Activated CD8-positive, alpha-beta memory T cell treated with anti-CD3 and anti-CD28 coated beads for 4 hours (primary cell): ENCODE measurements around the gene PRDM16.

Experiments used
- DNase-seq, 2 donors: peaks; one replicate each; pipeline ENCODE4 v3.0.0-alpha.2; 2020; ENCODE audit warnings: low read depth in 2 of 2

PRDM16 gene

DNA sequence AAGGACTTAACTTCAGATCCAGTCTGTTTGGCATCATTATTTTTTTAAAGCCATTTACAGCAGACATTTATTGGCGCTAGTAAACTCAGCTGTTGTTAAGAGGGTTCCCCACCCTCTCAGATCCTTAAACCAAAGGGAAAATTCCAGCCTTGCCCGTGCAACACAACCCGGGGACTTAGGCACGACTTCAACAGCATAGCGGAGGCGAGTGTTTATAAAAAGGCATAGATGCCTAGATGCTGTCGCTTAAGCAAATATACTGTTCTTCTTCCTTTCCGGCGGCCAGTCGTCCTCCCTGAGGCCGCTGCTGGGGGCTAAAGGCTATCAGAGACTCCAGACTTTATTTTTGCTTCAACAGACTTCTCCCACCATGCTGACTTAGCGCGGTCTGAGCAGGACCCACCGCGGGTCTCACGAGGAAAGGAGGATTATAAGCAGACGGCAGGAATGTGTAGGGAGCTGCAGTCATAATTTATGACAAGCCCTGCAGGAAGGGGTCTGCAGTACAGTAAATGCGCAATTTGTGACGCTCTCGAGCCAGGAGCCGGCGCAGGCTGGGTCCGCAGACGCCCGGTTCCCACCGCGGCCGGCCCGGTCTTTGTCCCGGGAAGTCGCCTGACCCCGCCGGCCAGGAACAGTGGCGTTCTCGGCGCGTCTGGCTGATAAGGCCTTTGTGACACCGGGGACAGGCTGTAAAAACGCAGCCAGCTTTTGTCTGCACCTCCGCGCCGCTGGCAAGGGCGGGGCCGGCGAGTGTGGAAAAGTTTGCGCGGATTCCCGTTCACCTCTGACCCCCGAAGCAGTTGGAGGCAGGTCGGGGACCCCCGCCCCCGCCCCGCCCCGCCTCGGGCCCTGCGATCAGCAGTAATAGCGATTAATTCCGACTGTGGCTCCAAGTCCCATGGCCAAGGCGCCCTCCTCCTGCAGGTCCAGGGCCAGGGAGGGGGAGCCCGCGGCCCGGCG is 324.3 kb downstream of the PRDM16 start:
- no peak for DNase-seq

DNA sequence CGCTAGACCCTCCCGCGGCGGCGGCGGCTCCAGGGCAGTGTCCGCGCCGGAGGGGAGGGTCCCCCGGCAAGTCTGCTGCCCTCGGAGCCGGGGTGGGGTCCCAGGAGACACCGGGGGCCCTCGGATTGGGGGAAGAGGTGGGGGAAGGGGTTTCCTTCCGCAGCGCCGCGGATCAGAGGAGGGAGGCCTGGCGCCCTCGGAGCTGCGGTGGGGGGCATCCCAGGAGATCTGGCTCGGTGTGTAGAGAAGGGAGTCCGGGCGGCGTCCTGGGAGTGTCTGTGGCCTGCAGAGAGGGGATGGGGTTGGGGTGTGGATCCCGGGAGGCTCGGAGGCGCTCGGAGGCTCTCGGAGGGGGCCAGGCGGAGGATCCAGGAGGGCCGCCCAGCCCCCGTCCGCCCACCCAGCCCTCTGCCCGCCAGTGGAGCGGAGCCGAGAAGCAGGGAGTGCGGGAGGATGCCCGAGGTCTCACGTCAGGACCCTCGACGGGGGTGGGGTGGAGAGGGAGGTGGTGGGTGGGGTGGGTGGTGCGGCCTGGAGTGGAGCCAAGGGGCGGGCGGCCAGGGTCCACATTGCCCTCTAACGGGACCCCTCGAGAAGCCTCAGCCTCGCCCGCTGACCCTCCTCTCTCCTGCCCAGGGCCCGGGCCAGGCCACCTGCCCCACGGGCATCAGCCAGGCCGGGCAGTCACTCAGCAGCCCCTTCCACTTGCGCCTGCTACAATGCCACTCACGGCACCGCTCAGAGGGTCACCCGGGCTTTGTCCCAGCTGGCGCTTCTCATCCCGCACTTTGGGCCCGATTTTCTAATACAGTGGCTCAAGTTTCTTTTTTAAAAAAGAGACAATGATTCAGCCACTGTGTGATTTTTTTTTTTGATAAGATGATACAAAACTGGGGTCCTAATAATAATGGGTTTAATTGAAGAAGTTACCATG is 325.3 kb downstream of the PRDM16 start:
- DNase-seq, result no peak

DNA sequence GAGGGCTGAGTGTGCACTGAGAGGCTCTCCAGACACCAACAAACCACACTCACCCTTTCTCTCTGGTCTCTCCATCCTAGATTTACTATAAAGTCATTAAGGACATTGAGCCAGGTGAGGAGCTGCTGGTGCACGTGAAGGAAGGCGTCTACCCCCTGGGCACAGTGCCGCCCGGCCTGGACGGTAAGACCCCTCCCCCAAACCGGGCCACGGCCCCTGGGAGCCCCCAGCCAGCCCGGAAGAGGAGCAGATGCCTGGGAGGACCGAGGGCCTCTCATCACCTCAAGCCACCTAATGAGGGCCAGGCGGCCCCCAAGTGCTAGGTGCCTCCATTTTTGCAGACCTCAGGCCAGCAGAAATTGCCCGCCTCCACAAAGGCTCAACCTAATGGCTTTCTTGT is 327.4 kb downstream of the PRDM16 start:
- no peak for DNase-seq

DNA sequence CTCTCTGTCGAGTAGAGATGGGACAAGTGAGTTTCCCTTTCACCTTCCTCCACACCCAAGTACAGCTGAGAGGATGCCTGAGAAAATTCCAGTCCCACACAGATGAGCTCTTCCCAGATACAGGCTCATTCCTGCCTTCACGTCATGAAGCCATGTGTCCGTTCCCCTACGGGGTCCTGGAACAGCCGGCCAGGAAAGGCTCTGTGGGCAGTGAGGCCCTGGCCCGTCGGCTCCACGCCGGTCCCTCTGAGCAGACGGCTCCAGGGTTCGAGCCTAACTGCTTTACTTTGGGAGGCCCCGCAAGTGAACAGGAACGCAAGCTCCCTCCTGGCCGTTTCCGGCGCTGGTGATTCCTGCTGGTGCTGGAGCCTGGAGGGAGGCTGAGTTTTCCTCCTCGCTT is 328.3 kb downstream of the PRDM16 start:
- DNase-seq, result no peak

DNA sequence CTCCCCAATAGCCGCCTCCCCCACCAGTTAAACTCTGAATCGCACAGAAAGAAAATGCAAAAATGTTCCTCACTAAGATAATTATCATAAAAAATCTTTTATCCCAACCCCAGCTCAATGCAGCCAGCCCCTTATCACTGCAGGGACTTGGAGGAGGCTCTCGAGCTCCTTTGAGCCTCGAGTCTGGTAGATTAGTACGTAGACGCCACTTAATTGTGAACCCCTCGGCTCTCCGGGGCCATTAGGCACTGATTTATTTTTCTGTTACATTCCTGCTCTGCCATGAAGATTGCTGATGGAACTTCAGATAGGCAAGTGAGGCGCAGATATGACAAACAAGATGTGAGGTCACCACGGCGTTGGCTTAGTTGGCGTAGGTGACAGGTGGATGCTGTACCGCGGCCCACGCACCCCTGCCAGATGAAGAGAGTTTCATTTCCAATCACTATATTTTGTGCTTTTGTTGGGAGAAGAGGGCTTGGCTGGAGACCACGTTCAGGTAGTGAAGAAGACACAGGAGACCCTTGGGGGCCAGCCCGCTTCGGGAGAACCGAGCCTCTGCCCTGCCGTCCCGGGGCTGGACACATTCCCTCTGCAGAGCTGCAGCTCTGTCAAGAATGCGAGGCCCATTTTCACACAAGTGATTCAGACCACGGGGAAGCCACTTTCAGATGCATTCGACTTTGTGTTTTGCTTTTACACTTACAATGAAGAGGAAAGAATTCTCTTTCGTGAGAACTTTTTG is 329.6 kb downstream of the PRDM16 start:
- DNase-seq, result no peak

DNA sequence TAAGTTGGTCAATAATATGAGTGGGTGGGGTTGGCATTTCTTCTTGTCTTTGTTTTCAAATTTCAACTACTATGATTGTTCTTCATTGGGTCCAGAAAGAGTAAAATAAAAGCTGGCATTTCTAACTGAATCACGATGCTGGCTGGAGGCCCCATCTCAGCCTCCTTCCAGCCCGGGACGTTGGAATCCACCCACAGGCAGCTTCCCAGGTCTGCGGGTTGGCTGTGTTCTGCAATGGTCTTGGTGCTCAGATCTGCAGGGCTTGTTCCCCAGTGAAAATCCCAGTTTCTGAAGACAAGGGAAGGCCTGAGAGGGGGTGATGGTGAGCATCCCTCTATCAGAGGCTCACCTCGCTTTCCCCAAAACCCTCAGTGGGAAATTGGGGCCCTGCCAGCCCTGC is 330.7 kb downstream of the PRDM16 start:
- DNase-seq, result no peak

DNA sequence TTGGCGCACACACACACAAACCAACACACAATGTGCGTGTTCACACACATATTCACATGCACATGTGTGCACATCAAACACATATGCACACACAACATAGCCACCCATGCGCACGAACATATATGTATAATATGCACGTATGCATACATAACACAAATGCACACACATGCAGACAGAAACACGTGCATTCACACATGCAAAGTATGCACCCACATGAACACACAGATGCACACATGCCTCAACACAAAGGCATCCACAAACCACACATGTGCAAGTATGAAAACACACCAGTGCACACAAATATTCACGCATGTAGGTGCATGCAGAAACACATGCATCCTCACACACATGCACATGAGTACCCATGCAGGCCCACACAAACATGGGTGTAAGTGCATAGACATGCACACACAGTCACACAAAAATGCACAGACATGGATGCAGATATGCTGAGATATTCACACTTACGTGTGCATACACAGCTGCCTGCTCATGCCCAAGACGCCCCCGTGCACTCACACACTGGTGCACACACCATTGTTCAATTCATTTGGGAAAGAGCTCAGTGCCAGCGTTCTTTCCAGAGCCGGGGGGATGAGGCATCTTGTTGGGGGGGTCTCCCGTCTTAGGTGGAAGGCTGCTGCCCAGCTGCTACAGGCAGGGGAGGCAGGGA is 332.7 kb downstream of the PRDM16 start:
- no peak for DNase-seq

DNA sequence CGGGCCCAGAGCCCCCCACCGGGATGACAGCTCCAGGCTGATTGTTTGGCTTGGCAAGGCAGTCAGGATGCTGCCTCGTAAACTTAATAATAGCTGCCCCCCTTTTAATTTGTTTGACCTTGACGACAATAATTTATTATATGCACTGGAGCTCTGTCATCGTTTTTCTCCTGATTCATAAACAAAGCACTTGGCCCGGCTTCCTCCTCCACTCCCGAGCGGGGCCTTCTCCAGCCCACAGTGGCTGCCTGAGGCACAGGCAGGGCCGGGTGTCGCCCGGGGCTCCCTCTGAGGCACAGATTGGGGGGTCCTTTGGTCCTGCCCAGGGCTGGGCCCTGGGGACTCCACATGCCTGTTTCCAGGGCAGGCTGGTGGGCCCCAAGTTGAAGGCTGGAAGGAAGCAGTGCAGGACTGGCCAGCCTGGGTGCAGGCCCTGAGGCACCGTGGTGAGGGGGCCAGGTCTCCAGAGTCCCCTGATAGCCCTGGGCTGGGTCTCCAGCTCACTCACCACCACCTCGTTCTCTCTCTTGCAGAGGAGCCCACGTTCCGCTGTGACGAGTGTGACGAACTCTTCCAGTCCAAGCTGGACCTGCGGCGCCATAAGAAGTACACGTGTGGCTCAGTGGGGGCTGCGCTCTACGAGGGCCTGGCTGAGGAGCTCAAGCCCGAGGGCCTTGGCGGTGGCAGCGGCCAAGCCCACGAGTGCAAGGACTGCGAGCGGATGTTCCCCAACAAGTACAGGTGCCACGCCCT is 333.4 kb downstream of the PRDM16 start:
- DNase-seq, result no peak

DNA sequence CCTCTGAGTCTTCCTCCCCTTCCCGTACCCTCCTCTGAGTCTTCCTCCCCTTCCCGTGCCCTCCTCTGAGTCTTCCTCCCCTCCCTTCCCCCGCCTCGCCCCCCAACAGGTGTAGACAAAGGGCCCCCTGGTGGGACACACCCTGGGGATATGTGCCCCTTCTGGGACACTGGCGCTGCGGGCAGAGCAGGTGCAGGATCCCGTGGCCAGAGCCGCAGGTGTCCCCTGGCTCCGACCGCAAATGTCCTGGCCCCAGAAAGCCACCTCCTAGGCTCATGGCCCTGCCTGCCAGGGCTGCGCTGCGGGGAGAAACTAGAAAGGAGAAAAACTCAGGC is 334.0 kb downstream of the PRDM16 start:
- DNase-seq, result no peak

DNA sequence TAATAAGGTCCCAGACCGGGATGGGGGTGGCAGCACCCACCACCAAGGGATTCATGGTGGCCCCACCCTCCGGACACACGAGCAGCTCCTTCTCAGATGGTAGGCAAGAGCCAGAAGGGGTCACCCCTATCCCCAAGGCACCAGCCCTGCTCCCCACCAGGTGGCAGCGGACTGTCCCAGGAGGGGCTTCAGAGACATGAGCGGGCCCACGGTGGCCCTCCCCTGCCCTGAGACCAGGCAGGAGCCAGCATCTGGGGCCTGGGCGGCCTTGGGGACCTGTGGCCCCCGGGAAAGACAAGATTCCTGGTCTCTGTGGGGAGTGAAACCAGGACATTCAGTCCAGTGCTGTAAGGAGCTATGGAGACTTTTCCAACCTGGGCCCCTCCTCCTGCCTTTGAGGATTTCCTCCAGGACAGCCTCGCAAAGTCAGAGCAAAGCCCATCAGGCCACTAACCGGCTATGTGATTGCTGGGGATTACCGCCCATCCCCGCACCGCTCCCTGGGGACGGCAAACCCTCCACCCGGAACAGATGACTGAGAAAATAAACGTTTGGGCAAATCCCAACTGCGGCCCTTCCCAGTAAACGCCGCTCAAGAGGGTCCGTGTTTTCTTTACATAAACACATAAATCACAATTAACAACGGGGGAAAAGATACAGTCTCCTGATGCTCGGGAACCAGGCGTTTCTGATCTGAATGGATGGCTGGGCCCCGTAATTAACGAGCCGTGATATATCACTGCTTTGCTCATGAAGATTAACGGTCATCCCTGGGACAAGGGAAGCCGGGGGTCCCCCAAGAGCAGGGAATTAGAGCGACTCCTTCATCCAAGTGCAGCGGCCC is 334.6 kb downstream of the PRDM16 start:
- DNase-seq, result no peak

DNA sequence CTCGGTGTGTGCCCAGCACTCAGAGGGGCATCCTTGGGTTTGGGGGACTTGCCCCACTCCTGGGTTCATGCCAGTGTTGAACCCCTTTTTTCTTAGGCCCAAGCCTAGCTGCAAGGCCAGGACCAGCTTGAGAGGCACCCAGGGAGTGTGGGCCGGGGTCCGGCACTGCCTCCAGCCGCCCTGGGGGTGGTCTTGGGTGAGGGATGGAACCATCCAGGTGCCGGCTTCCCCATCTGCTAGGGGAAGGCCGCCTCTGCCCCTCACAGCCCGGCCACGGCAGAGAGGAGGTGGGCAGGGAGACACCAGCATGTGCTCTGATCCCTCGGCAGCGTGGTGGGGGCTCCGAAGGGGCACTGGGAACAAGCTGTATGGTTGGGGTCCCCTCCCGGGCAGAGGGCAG is 335.3 kb downstream of the PRDM16 start:
- no peak for DNase-seq

DNA sequence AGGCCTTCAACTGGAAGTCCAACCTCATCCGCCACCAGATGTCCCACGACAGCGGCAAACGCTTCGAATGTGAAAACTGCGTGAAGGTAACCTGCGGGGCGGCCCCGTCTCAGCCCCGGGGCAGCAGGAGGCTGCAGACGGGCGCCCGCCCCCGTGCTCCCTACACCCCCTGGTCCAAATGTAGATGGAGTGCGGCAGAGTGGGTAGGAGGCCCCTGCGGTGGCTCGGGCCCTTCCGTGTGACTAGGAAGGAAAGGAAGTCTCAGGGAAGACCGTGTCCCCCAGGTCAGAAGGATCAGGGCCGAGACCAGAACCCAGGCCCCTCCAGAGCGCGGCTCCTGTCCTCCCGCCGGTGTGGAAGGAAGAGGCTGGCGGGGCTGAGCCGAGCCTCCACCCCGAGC is 335.8 kb downstream of the PRDM16 start:
- DNase-seq, result no peak

DNA sequence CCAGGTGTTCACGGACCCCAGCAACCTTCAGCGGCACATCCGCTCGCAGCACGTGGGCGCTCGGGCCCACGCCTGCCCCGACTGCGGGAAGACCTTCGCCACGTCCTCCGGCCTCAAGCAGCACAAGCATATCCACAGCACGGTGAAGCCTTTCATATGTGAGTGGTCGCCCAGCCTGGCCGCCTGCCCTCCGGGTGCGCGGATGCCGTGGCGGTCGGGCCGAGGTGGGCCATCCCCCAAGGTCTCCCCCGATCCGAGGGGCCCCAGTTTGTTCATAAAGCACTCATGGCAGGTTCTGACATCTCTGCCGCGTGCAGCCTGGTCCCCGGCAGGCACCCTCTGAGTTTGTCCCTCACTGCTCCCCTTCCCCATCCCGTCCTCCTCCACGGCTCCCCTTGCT is 336.5 kb downstream of the PRDM16 start:
- no peak for DNase-seq

DNA sequence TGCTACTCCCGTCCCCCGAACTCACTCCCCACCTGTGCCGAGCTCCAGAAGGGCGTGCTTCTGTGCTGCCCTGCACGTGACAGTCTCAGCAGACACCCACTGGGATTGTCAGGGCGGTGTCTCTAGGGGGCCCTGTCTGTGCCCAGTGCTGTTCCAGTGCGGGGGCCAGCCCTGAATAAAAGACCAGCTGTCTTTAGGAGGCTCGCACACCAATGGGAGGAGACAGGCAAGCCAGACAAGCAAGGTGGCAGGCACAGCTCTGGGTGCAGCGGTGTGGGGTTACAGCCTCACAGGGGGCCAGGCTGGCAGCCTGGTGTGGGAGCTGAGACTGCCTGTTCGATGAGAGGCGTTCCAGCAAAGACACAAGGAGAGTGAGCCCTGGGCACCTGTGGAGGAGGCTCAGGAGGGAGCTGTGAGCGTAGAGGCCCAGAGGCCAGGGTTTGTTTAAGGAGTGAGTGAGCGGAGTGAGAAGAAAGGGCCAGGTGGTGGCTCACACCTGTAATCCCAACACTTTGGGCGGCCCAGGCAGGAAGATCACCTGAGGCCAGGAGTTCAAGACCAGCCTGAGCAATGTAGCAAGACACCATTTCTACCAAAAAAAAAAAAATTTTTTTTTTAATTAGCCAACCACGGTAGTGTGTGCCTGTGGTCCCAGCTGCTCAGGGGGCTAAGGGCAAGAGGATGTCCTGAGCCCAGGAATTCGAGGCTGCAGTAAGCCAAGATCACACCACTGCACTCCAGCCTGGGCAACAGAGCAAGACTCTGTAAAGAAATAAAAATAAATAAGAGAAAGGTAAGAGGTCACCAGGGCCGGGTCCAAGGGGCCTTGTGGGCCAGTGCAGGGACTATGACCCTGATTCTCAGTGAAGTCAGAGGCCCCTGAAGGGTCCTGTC is 337.2 kb downstream of the PRDM16 start:
- DNase-seq, result no peak

DNA sequence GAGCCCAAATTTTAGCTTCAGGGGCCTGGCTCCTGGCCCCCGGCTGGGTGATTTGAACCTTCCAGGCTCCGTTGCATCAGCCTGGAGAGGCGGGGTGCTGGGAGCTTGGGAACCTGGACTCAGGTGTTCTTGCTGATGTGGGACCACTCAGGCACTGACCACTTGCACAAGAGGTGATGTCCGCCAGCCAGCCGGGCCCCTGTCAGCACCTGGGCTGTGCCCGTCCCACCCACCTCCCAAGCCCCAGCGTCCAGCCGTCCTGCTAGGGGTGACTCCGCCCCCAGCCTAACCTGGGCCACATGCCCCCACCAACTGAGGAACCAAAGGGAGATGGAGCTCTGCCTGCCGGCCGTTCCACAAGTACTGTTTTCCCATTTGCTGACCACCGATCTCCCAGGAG is 338.0 kb downstream of the PRDM16 start:
- no peak for DNase-seq

DNA sequence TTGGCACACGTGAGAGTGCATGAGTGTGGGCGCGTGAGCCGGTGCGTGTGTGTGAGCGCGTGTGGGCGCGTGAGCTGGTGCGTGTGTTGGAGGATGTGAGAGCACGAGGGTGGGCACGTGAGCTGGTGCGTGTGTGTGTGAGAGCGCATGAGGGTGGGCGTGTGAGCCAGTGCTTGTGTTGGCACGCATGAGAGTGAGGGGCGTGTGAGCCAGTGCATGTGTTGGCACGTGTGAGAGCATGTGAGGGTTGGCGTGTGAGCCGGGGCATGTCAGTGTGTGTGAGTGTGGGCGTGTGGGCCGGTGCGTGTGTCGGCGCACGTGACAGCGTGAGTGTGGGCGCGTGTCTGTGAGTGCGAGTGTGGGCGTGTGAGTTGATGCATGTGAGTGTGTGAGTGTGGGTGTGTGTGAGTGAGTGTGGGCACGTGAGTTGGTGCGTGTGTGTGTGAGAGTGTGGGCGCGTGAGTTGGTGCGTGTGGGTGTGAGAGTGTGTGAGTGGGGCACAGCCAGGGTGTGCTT is 339.8 kb downstream of the PRDM16 start:
- DNase-seq, result no peak

DNA sequence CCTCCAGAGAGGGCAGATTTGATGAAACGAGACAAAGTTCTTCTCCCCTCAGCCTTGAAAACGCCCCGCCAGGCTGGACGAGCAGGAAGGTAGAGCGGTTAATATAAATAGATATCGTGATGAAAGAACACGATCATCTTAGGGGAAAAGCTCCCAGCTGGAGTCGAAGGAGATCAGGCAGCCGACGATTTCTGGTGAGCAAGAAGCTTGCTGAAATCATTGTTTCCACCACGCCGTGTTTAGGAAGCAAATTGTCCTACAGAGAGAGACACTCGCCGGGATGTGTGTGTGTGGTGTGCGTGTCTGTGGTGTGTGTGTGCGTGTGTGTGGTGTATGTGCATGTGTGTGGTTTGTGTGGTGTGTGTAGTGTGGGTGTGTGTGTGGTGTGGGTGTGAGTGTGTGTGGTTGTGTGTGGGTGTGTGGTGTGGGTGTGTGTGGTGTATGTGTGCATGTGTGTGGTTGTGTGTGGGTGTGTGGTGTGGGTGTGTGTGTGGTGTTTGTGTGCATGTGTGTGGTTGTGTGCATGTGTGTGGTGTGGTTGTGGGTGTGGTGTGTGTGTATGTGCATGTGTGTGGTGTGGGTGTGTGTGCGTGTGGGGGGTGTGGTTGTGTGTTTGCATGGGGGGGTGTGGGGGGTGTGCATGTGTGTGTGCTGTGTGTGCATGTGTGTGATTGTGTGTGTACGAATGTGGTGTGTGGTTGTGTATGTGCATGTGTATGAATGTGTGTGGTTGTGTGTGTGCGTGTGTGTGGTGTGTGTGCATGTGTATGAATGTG is 340.6 kb downstream of the PRDM16 start:
- no peak for DNase-seq
